Fibroblast of lung (primary cell): ENCODE data around the gene TMEM235.

Experiments used
- CTCF ChIP-seq, 2 donors: IDR thresholded peaks in 1 of 2; conservative IDR thresholded peaks in 1 of 2; 1 replicate in 1 of 2; 2 replicates in 1 of 2; pipeline ENCODE4 v1.5.1; 2011 to 2012; ENCODE audit warnings: low read length in 2 of 2, control low read depth in 1 of 2, inconsistent platforms in 1 of 2, low read depth in 1 of 2, mild to moderate bottlenecking in 1 of 2
- EZH2 ChIP-seq: IDR thresholded peaks from 2 replicates; pipeline ENCODE4 v1.5.1; 2012; ENCODE audit warnings: low read length, control low read depth, mild to moderate bottlenecking; ENCODE audit errors: missing control alignments

DNA sequence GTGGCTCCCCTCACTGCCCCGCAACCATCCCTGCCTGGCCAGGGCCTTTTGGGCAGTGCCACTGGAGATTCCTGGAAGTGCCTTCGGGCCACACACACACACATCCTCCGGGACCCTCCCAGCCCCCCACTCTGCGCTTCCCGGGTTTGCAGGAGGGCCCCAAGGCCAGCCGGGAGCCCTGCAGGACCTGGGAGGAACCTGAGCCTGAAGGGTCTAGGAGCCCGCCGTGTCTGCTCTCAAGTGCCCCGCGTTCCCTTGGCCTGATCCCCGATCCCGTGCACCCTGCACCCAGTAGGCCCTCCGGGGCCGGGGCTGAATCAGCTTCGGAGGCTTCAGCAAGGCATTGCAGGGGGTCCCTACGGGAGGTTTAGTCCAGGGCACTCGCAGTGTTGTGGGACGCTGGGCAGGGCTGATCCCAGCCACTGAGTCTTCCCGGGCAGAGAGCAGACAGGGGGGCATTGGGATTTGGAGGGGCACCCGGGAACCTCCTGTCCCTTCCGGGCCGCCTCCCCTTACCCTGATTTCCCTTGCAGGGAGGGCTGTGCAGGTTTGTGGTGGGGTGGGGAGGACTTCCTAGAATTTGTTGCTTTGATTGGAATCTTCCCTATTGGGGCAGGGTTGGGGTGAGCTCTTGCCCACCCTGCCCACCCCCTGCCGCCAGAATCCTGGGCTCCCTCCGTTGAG lies 36.9 kb downstream of the TMEM235 start:
- TF ChIP-seq CTCF (conservative IDR thresholded peaks at IDR 0.05 in 1 of 2, IDR thresholded peaks at IDR 0.05 in 1 of 2; ENCODE audit: low read depth in 1 of 2, low read length in 2 of 2) (no peak), EZH2 (no peak)
